Small intestine (tissue), 7 donors: ENCODE results near the gene UHRF2. TPM values are rescaled to one million over a fixed set of nuclear protein-coding genes. Genes with fewer than 3 reads are reported as not detected.

Experiments used
- DNase-seq, 2 donors: peaks; one replicate each; pipeline versions ENCODE4 v3.0.0 to v3.0.0-alpha.2; 2013
- FAIRE-seq: peaks from 2 replicates; lab custom pipeline; 2012; peaks lifted over from hg19 to GRCh38; lab: Jason Lieb, UNC
- H3K27ac ChIP-seq, 3 donors: one replicate each; pipeline ENCODE4 v1.5.1; 2013; ENCODE audit warnings: low read length in 2 of 3, mild to moderate bottlenecking in 2 of 3, control low read depth in 1 of 3, inconsistent platforms in 1 of 3, low read depth in 1 of 3, moderate library complexity in 1 of 3
- H3K27me3 ChIP-seq, 3 donors: one replicate each; pipeline ENCODE4 v1.6.1; 2013; ENCODE audit warnings: low read length in 3 of 3, inconsistent platforms in 1 of 3; ENCODE audit not compliant: control insufficient read depth in 3 of 3, insufficient read depth in 3 of 3
- H3K36me3 ChIP-seq, 3 donors: one replicate each; pipeline ENCODE4 v1.6.1; 2013; ENCODE audit warnings: low read length in 3 of 3, inconsistent platforms in 1 of 3, low read depth in 1 of 3, mild to moderate bottlenecking in 1 of 3, moderate library complexity in 1 of 3; ENCODE audit not compliant: control insufficient read depth in 3 of 3, insufficient read depth in 2 of 3
- H3K4me1 ChIP-seq, 3 donors: one replicate each; pipeline ENCODE4 v1.6.1; 2013; ENCODE audit warnings: low read length in 2 of 3, inconsistent platforms in 1 of 3, low read depth in 1 of 3, mild to moderate bottlenecking in 1 of 3, moderate library complexity in 1 of 3; ENCODE audit not compliant: control insufficient read depth in 3 of 3, insufficient read depth in 2 of 3
- H3K4me3 ChIP-seq, 3 donors: one replicate each; pipeline ENCODE4 v1.5.1; 2013; ENCODE audit warnings: low read length in 3 of 3, control low read depth in 1 of 3, inconsistent platforms in 1 of 3, low read depth in 1 of 3, mild to moderate bottlenecking in 1 of 3, moderate library complexity in 1 of 3
- H3K9me3 ChIP-seq, 2 donors: one replicate each; pipeline ENCODE4 v1.6.1; 2013; ENCODE audit warnings: low read depth in 1 of 2, low read length in 1 of 2; ENCODE audit not compliant: control insufficient read depth in 2 of 2, insufficient read depth in 1 of 2
- WGBS, 3 donors: extraction: QIAGEN DNeasy Blood & Tissue Kit; methylation state at CpG; one replicate each; pipeline ENCODE4 v1.1.7; 2013; 5-methylcytosine and 5-hydroxymethylcytosine counted together
- polyA plus RNA-seq, 4 donors: library from polyadenylated mRNA; stranded (reverse) in 3 of 4; unstranded in 1 of 4; fragments of 200-250 nt in 3 of 4; fragments of 120-200 nt in 1 of 4; gene quantifications; one replicate each; pipeline versions ENCODE4 v1.2.1 to v1.2.3, GENCODE V29; 2013
- donor health status: healthy with polysubstance abuse.
- donor health status: control.
- donor health status: control.
- donor health status: Bipolar disorder and iron deficiency.
- donor health status: healthy.

UHRF2 gene
- polyA plus RNA-seq, 4 donors: 12.5 to 47.7 (median 13.1) TPM

DNA sequence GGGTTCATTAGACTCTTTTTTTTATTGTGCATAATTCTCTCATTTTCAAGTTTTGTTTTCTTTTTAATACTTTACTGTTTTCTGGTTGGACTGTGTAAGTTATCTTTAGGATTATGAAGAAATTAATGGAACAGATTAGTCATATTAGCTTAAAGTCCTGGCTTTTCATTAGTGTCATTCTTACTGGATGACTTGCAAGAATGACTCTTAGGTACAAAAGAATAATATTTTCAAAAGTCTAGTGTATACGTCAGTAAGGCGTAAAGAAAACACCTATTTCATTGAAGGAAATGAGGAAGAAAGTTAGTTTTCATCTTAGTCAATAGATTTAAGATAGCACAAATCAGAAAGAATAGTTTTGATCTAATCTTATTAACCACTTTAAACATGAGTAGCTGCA is 20.4 kb downstream of the UHRF2 start:
- DNase-seq (no peak), FAIRE-seq (no peak)
- Histone ChIP-seq H3K4me1 (peaks cover 0 to 22% (median 0%) of the 10 kb centered on the region in 3 donors), H3K36me3 (peaks cover 0 to 31% (median 0%) of the 10 kb centered on the region in 3 donors), H3K4me3 (no peak overlapping the region), H3K9me3 (no peaks in the 10 kb centered on the region), H3K27me3 (no peaks in the 10 kb centered on the region), H3K27ac (no peak overlapping the region)
- WGBS, 3 donors: 77 to 85% (median 84%) methylated on average over 2 of the region's 2 CpGs

DNA sequence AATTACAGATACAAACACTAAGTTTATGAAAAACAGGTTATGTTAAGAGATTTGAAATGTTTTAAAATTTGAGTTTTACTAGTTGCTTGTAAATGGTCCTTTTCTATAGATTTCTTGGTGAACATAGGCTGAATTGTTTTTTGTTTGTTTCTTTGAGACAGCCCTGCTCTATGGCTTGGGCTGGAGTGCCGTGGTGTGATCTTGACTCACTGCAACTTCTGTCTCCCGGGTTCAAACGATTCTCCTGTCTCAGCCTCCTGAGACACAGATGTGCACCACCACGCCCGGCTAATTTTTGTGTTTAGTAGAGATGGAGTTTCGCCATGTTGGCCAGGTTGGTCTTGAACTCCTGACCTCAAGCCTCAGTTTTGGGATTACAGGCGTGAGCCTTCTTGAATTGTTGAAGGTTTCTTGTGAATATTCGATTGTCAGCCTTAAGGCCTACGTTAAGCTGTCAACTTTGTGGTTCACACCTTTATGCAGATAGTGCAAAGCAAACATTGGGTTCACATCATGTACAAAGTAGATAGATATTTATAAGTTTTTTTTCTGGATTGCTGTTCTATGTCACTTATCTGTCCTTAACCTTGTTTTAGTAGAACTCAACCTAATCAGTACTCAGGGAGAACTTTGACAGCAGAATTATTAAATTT is 26.2 kb downstream of the UHRF2 start:
- WGBS, 3 donors: 77 to 90% (median 85%) methylated on average over 9 of the region's 9 CpGs
- H3K27me3 ChIP-seq: no peaks in the 10 kb centered on the region
- H3K4me1 ChIP-seq: peaks cover 0 to 9% (median 0%) of the 10 kb centered on the region in 3 donors
- FAIRE-seq (no peak), DNase-seq (no peak)
- H3K36me3 ChIP-seq: peaks cover 0 to 36% (median 2%) of the 10 kb centered on the region in 3 donors
- H3K9me3 ChIP-seq: no peaks in the 10 kb centered on the region
- H3K4me3 ChIP-seq: no peak overlapping the region
- peak overlapping the region in 1 of 3 donors; percentile 16 for H3K27ac ChIP-seq

DNA sequence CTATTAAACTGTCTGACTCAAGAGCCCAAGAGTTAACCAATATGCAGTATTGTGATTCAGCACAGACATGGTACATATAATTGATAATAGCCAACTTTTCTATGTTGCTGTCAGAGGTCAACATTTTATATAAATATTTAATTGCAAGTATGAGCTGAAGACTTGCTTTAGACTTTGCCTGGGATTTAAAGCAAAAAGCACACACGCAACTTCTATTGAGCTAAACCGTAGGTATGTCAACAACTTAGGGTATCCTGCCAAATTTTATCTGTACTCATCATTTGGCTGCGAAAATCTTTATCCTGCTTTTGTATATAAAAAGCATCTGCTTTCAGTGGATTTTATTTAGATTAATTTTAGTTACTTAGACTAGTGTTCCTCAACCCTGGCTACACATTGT is 27.4 kb downstream of the UHRF2 start:
- Histone ChIP-seq H3K27ac (no peak overlapping the region), H3K4me3 (no peak overlapping the region), H3K9me3 (no peaks in the 10 kb centered on the region), H3K36me3 (peaks cover 0 to 32% (median 2%) of the 10 kb centered on the region in 3 donors), H3K27me3 (no peaks in the 10 kb centered on the region), H3K4me1 (peaks cover 0 to 9% (median 0%) of the 10 kb centered on the region in 3 donors)
- FAIRE-seq: no peak
- 77 to 89% (median 86%) methylated on average over 3 of the region's 3 CpGs for WGBS, 3 donors
- no peak for DNase-seq

DNA sequence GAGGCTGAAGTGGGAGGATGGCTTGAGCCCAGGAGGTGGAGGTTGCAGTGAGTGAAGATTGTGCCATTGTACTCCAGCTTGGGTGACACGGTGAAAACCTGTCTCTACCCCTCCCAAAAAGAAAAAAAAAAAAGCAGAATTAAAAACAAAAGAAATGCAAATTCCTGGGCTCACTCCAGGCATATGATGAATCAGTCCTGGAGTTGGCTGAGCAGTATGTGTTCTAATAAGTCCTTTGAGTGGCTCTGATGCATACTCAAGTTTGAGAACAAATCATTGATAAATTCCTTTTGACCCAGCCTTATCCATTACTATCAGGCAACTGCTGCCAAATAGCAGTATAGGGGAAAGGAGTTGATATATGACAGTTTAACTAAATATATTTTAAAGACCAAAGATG is 28.3 kb downstream of the UHRF2 start:
- no peak for DNase-seq
- Histone ChIP-seq H3K4me3 (no peak overlapping the region), H3K36me3 (peaks cover 0 to 36% (median 2%) of the 10 kb centered on the region in 3 donors), H3K27ac (no peak overlapping the region), H3K4me1 (peaks cover 0 to 9% (median 0%) of the 10 kb centered on the region in 3 donors), H3K27me3 (no peaks in the 10 kb centered on the region), H3K9me3 (no peaks in the 10 kb centered on the region)
- FAIRE-seq: no peak
- 79 to 87% (median 79%) methylated on average over 1 of the region's 1 CpG for WGBS, 3 donors

DNA sequence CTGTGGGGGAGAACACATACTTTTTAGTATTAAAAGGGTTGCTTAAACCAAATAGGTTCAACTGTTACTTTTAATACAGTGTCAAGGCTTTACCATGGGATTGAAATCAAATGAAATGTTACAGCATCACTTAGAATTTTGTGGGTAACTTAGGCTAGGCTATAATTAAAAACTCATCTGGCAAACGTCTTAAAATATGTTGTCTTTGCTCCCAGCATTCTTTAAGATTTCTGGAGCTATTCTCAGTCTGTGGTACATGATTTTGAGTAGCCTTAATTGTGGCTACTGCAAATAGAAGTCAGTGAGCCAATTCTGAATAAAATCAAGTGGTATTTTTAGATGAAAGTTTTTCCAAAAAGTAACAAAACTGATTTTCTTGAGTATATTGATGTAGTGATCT is 30.7 kb downstream of the UHRF2 start:
- DNase-seq (no peak), FAIRE-seq (no peak)
- Histone ChIP-seq H3K27me3 (no peaks in the 10 kb centered on the region), H3K27ac (no peak overlapping the region), H3K36me3 (peaks cover 2 to 32% (median 3%) of the 10 kb centered on the region in 3 donors), H3K4me3 (no peak overlapping the region), H3K4me1 (peaks cover 0 to 7% (median 0%) of the 10 kb centered on the region in 3 donors), H3K9me3 (no peaks in the 10 kb centered on the region)
- WGBS, 3 donors: 37 to 44% (median 41%) methylated on average over 1 of the region's 1 CpG

DNA sequence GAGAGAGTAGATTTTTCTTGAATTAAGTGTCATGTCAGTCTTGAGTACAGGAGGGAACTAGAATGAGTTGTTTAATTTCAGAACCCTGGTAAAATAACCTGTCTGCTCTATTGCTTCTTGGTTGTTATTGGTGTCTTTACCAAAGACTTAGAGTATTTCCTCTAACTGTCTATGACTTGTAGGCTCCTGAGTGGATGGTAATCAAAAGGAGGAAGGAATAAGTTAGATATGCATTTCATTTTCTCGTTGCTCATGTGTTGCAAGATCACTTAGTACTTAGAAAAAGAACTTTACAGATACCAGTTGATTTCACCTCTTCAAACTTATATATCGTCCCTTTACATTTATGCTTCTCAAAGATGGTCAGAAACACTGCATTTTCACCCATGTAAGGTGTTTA is 31.1 kb downstream of the UHRF2 start:
- 65 to 67% (median 66%) methylated on average over 2 of the region's 2 CpGs for WGBS, 3 donors
- Histone ChIP-seq H3K27me3 (no peaks in the 10 kb centered on the region), H3K9me3 (no peaks in the 10 kb centered on the region), H3K4me1 (peaks cover 0 to 9% (median 2%) of the 10 kb centered on the region in 3 donors), H3K27ac (no peak overlapping the region), H3K36me3 (peaks cover 2 to 30% (median 3%) of the 10 kb centered on the region in 3 donors), H3K4me3 (no peak overlapping the region)
- FAIRE-seq: no peak
- DNase-seq: no peak

DNA sequence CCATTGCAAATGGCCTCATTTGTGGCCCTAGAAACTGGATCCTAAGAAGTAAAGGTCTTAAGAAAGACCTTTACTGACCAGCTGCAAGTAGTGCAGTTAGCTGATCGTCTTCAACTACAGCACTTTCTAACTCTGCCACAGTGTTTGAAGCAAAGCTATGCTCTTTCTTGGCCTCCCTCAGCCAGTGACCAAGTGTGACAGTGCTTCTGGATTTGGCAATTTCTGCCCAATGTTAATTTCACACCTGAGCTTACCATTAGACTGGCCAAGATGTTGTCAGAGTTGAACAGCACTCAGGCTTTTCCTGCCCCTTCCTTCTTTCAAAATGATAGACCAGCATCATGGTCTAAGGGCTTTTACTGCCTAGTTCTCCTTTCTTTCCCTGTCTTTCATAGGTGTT is 36.1 kb downstream of the UHRF2 start:
- DNase-seq (no peak), FAIRE-seq (no peak)
- no peaks in the 10 kb centered on the region for H3K27me3 ChIP-seq
- H3K4me1 ChIP-seq: peaks cover 0 to 9% (median 6%) of the 10 kb centered on the region in 3 donors
- no peak overlapping the region for H3K27ac ChIP-seq
- no peaks in the 10 kb centered on the region for H3K9me3 ChIP-seq
- no peak overlapping the region for H3K4me3 ChIP-seq
- WGBS, 3 donors: 71 to 84% (median 74%) methylated on average over 1 of the region's 1 CpG
- peaks cover 0 to 19% (median 3%) of the 10 kb centered on the region in 3 donors for H3K36me3 ChIP-seq

DNA sequence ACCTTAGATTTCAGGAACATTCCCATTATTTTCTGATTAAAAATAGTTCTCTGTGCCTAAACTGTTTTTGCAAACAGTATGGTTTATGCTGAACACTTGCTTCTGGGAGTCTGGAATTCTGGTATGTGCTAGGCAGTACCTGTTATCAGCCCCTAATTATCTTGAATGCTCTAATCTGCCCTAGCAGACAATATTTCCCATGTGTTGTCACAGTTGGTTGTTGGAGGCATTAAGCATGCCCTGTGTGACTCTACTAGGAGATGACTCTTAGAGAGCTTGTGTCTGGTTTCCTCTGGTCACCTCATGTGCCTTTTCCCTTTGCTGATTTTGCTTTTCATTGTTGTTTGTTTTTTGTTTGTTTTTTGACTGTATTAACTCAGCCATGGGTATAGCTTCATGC is 36.6 kb downstream of the UHRF2 start:
- peak; percentile 6 to 22 for DNase-seq

More for the DNA sequence above, 36.6 kb downstream of the UHRF2 start:
- Histone ChIP-seq H3K27ac (no peak overlapping the region), H3K4me3 (no peak overlapping the region), H3K36me3 (peaks cover 0 to 16% (median 3%) of the 10 kb centered on the region in 3 donors), H3K27me3 (no peaks in the 10 kb centered on the region), H3K9me3 (no peaks in the 10 kb centered on the region), H3K4me1 (peaks cover 0 to 9% (median 6%) of the 10 kb centered on the region in 3 donors)
- FAIRE-seq: no peak
